ENCODE measurements around the gene INO80. TPM values are rescaled to one million over a fixed set of nuclear protein-coding genes. Genes with fewer than 3 reads are reported as not detected.
A peak's percentile ranks its signal among the peaks of the same experiment; 100 is the strongest.
"Not testable (repeated sequence)": the region's sequence is repeated elsewhere in the genome, so short reads cannot be mapped to it uniquely, and the experiment has no call there.

Gene INO80
- total RNA-seq, 1 donor from 2014 or later: 31.7 TPM

GRCh38 chr15:40955141-40955903 lies 160.8 kb downstream of the INO80 start:
- no peak overlapping the region for H3K27ac ChIP-seq
- TF ChIP-seq POLR2AphosphoS5 (IDR thresholded peaks at IDR 0.05; ENCODE audit: insufficient read depth in 1 of 2, low read depth in 1 of 2) (no peak), POLR2A (IDR thresholded peaks at IDR 0.05) (no peak), CTCF (IDR thresholded peaks at IDR 0.05) (no peak)
- intact Hi-C loops (cut with DNase I): no loop called here
- H3K4me1 ChIP-seq: peaks cover 20% of the 10 kb centered on the region
- no peaks in the 10 kb centered on the region for H3K27me3 ChIP-seq
- no peaks in the 10 kb centered on the region for H3K9me3 ChIP-seq
- DNase-seq (ENCODE audit: extremely low spot score in 2 of 2): no peak
- H3K4me3 ChIP-seq: no peak overlapping the region
- no peaks in the 10 kb centered on the region for H3K36me3 ChIP-seq

- H3K27ac ChIP-seq; DNase-seq (ENCODE audit: extremely low spot score in 2 of 2); H3K4me3 ChIP-seq; H3K9me3 ChIP-seq; H3K36me3 ChIP-seq; H3K27me3 ChIP-seq; intact Hi-C loops (cut with DNase I): not testable (repeated sequence)
- H3K4me1 ChIP-seq: peaks cover 20% of the 10 kb centered on the region
Observed at GRCh38 chr15:40954158-40954848, 161.8 kb downstream of the INO80 start.

- no peak overlapping the region for H3K27ac ChIP-seq
- H3K9me3 ChIP-seq: no peaks in the 10 kb centered on the region
- TF ChIP-seq POLR2AphosphoS5 (IDR thresholded peaks at IDR 0.05; ENCODE audit: insufficient read depth in 1 of 2, low read depth in 1 of 2): no peak
- no peak for DNase-seq (ENCODE audit: extremely low spot score in 2 of 2)
- peaks cover 20% of the 10 kb centered on the region for H3K4me1 ChIP-seq
- intact Hi-C loops (cut with DNase I): no loop called here
- H3K36me3 ChIP-seq: no peaks in the 10 kb centered on the region
- H3K27me3 ChIP-seq: no peaks in the 10 kb centered on the region
- H3K4me3 ChIP-seq: peak overlapping the region; percentile 65 to 67
Observed at GRCh38 chr15:40953713-40954074, 162.4 kb downstream of the INO80 start.

GRCh38 chr15:40952901-40953712 lies 163.0 kb downstream of the INO80 start, which contains the start of gene CHAC1:
TSS of gene CHAC1 (plus strand) at chr15:40953471. CDS start at chr15:40953584, 113 bp downstream.
- DNase-seq (ENCODE audit: extremely low spot score in 2 of 2): no peak
- H3K36me3 ChIP-seq: no peaks in the 10 kb centered on the region
- no peaks in the 10 kb centered on the region for H3K27me3 ChIP-seq
- peak within 1 kb of the TSS; percentile 58 for H3K27ac ChIP-seq
- H3K4me1 ChIP-seq: peaks cover 20% of the 10 kb centered on the region
- no peaks in the 10 kb centered on the region for H3K9me3 ChIP-seq
- H3K4me3 ChIP-seq: peak within 1 kb of the TSS; percentile 65 to 67
- TF ChIP-seq POLR2A (IDR thresholded peaks at IDR 0.05) (peak in 1 of 2 donors; percentile 15), POLR2AphosphoS5 (IDR thresholded peaks at IDR 0.05; ENCODE audit: insufficient read depth in 1 of 2, low read depth in 1 of 2) (peak; percentile 36 to 60), CTCF (IDR thresholded peaks at IDR 0.05) (no peak)
- intact Hi-C loops (cut with DNase I): no loop called here

- H3K9me3 ChIP-seq: no peaks in the 10 kb centered on the region
- no peaks in the 10 kb centered on the region for H3K27me3 ChIP-seq
- H3K27ac ChIP-seq: peak overlapping the region; percentile 58
Observed at GRCh38 chr15:40952301-40952900, 163.7 kb downstream of the INO80 start.

More at GRCh38 chr15:40952301-40952900, 163.7 kb downstream of the INO80 start:
- Histone ChIP-seq H3K36me3 (no peaks in the 10 kb centered on the region), H3K4me1 (peaks cover 20% of the 10 kb centered on the region), H3K4me3 (peak overlapping the region; percentile 65 to 67)
- no peak for TF ChIP-seq CTCF (IDR thresholded peaks at IDR 0.05)
- no peak for TF ChIP-seq POLR2AphosphoS5 (IDR thresholded peaks at IDR 0.05; ENCODE audit: insufficient read depth in 1 of 2, low read depth in 1 of 2)
- no peak for TF ChIP-seq POLR2A (IDR thresholded peaks at IDR 0.05)
- no peak for DNase-seq (ENCODE audit: extremely low spot score in 2 of 2)
- intact Hi-C loops (cut with DNase I): no loop called here

Data from vagina (tissue), 2 donors.